HepG2 (cell line): ENCODE data around the gene MITF. TPM values are rescaled to one million over a fixed set of nuclear protein-coding genes. Genes with fewer than 3 reads are reported as not detected.

Experiments used
- ATAC-seq: fragments of 200-7000 bp; cut with Tn5 transposase; 3 replicates; pipeline ENCODE4 v1.9.1; 2020; ENCODE audit warnings: mild to moderate bottlenecking, moderate library complexity
- BruUV-seq: library from RNA; stranded (reverse); fragments of 400-500 nt; replicated peaks from 2 replicates; lab custom pipeline; 2021; lab: Mats Ljungman, UMichigan
- CTCF ChIA-PET: fragments of 300-600 bp; formaldehyde crosslinking; extraction: SDS; loops from one replicate; lab custom pipeline; 2021; ENCODE audit warnings: low total read pairs, inconsistent platforms, low intra/inter-chr PET ratio; lab: Yijun Ruan, JAX
- POLR2A ChIA-PET: fragments of 350-600 bp; sonication (Branson Sonifier 250); formaldehyde crosslinking; loops from one replicate; lab custom pipeline; 2020; ENCODE audit warnings: antibody characterized with exemption, inconsistent platforms; lab: Yijun Ruan, JAX
- DNase-seq: peaks from one replicate; pipeline ENCODE4 v3.0.0-alpha.2; 2015; ENCODE audit warnings: low spot score
- FAIRE-seq: peaks from 3 replicates; lab custom pipeline; 2011; peaks lifted over from hg19 to GRCh38; lab: Jason Lieb, UNC
- H2AFZ ChIP-seq: one replicate; pipeline ENCODE4 v1.6.1; 2011; ENCODE audit warnings: low read length, inconsistent platforms
- H3K27ac ChIP-seq: fragments of 300-600 bp; 3 replicates; pipeline ENCODE4 v1.8.0; 2011; ENCODE audit warnings: mixed run types, mild to moderate bottlenecking, mixed read lengths, low read length, inconsistent platforms; ENCODE audit not compliant: insufficient read depth; ENCODE audit errors: extremely low read length
- H3K27me3 ChIP-seq, 2 experiments: fragments of 200-600 bp in 1 of 2; 2 replicates in 1 of 2; 3 replicates in 1 of 2; pipeline versions ENCODE4 v1.6.0 to v1.8.0; 2011; ENCODE audit warnings: low read length in 2 of 2, mild to moderate bottlenecking in 2 of 2, moderate library complexity in 2 of 2, inconsistent platforms in 1 of 2; ENCODE audit not compliant: insufficient read depth in 2 of 2, control insufficient read depth in 1 of 2
- H3K36me3 ChIP-seq, 2 experiments: fragments of 200-600 bp in 1 of 2; replicated peaks in 1 of 2; 2 replicates in 1 of 2; 3 replicates in 1 of 2; pipeline versions ENCODE4 v1.5.1 to v1.8.0; 2011; ENCODE audit warnings: low read length in 2 of 2, inconsistent platforms in 1 of 2; ENCODE audit not compliant: insufficient read depth in 2 of 2, control insufficient read depth in 1 of 2
- H3K4me1 ChIP-seq: 2 replicates; pipeline ENCODE4 v1.5.1; 2012; ENCODE audit warnings: low read length, inconsistent platforms; ENCODE audit not compliant: insufficient read depth
- H3K4me2 ChIP-seq: 2 replicates; pipeline ENCODE4 v1.6.0; 2011; ENCODE audit warnings: low read depth, low read length, inconsistent platforms
- H3K4me3 ChIP-seq, 3 experiments: fragments of 200-600 bp in 1 of 3; sonication (generic), shearing (Covaris generic) in 1 of 3; replicated peaks in 1 of 3; 2 replicates each; pipeline ENCODE4 v1.5.1; 2011 to 2016; ENCODE audit warnings: low read length in 3 of 3, inconsistent platforms in 2 of 3, low read depth in 2 of 3, mild to moderate bottlenecking in 2 of 3, control low read depth in 1 of 3, mixed read lengths in 1 of 3; ENCODE audit not compliant: insufficient read depth in 1 of 3
- H3K79me2 ChIP-seq: one replicate; pipeline ENCODE4 v1.6.1; 2011; ENCODE audit warnings: low read length, inconsistent platforms; ENCODE audit not compliant: insufficient read depth
- H3K9ac ChIP-seq: 2 replicates; pipeline ENCODE4 v1.6.0; 2011; ENCODE audit warnings: mild to moderate bottlenecking, low read depth, low read length, inconsistent platforms; ENCODE audit not compliant: insufficient read depth
- H3K9me3 ChIP-seq: 2 replicates; pipeline ENCODE4 v1.5.1; 2012; ENCODE audit warnings: mild to moderate bottlenecking, low read length
- H4K20me1 ChIP-seq: 2 replicates; pipeline ENCODE4 v1.6.0; 2011; ENCODE audit warnings: inconsistent platforms, mild to moderate bottlenecking, low read length, moderate library complexity; ENCODE audit not compliant: insufficient read depth
- DMAP1 ChIP-seq: IDR thresholded peaks from 2 replicates; pipeline ENCODE4 v1.6.1; 2016
- HHEX ChIP-seq: IDR thresholded peaks from 2 replicates; pipeline ENCODE4 v1.6.1; 2016; ENCODE audit warnings: control low read depth
- HNRNPL ChIP-seq: fragments of 200-400 bp; formaldehyde crosslinking; IDR thresholded peaks from 2 replicates; pipeline ENCODE4 v1.6.1; 2017; ENCODE audit warnings: mild to moderate bottlenecking, low read depth, low read length
- ISX ChIP-seq: sonication (generic); formaldehyde crosslinking; conservative IDR thresholded peaks from 2 replicates; pipeline ENCODE4 v1.5.0; 2020; ENCODE audit warnings: missing genetic modification reagents
- MAFK ChIP-seq, 2 experiments: IDR thresholded peaks in 1 of 2; conservative IDR thresholded peaks in 1 of 2; 2 replicates each; pipeline ENCODE4 v1.6.1; 2011; ENCODE audit warnings: improper control_type of control experiment in 2 of 2, low read length in 2 of 2
- NFIB ChIP-seq: sonication (generic); formaldehyde crosslinking; IDR thresholded peaks from 2 replicates; pipeline ENCODE4 v1.9.0; 2021; ENCODE audit warnings: missing genetic modification reagents, mild to moderate bottlenecking, borderline replicate concordance
- SAP130 ChIP-seq: IDR thresholded peaks from 2 replicates; pipeline ENCODE4 v1.6.1; 2016; ENCODE audit warnings: low read depth
- SKI ChIP-seq: fragments of 450-650 bp; IDR thresholded peaks from one replicate; pipeline ENCODE4 v1.6.1; 2018; ENCODE audit warnings: mild to moderate bottlenecking; ENCODE audit not compliant: partially characterized antibody
- ZNF543 ChIP-seq: sonication (generic); formaldehyde crosslinking; IDR thresholded peaks from 2 replicates; pipeline ENCODE4 v1.4.0; 2020; ENCODE audit warnings: mild to moderate bottlenecking, missing genetic modification reagents
- WGBS: methylation state at CpG from one replicate; pipeline ENCODE4 v1.1.6; 2017; ENCODE audit warnings: low lambda C conversion rate; 5-methylcytosine and 5-hydroxymethylcytosine counted together
- in situ Hi-C: cut with HindIII; loops from 2 replicates; pipeline ENCODE4 v1.10.0; 2017; ENCODE audit warnings: low pct_unique_long_range_greater_than_20kb; ENCODE audit not compliant: extremely low pct_ligation_motif_present
- intact Hi-C: fragments of 100-400 bp; cut with micrococcal nuclease; formaldehyde crosslinking; loops from one replicate; pipeline ENCODE4 v1.10.0; 2022; ENCODE audit not compliant: unreplicated experiment
- polyA plus RNA-seq, 8 experiments: library from polyadenylated mRNA; depleted of rRNA in 3 of 8; stranded (reverse) in 7 of 8; unstranded in 1 of 8; fragments of >200 nt; fragmentation: Illumina TruSeq in 4 of 8; extraction: Trizol in 4 of 8; gene quantifications; 2 replicates each; pipeline versions ENCODE4 v1.2.1 to v1.2.3, GENCODE V29; 2011 to 2016; ENCODE audit warnings: low read depth in 4 of 8, missing spikeins in 1 of 8, mixed read lengths in 1 of 8; ENCODE audit not compliant: insufficient read depth in 1 of 8
- total RNA-seq, 5 experiments: library from RNA; depleted of rRNA; stranded (reverse); fragments of >200 nt; fragmentation: Illumina TruSeq; extraction: Trizol; gene quantifications; 2 replicates each; pipeline ENCODE4 v1.2.3, GENCODE V29; 2016; ENCODE audit warnings: low read depth in 1 of 5
- TF ChIP-seq, protein P1 (sequence below): sonication (generic); formaldehyde crosslinking; conservative IDR thresholded peaks from 2 replicates; pipeline ENCODE4 v1.4.0; 2020; ENCODE audit warnings: mild to moderate bottlenecking, missing genetic modification reagents, moderate library complexity
- TF ChIP-seq, protein P2 (sequence below): sonication (generic); formaldehyde crosslinking; conservative IDR thresholded peaks from 2 replicates; pipeline ENCODE4 v1.8.1; 2023; ENCODE audit warnings: missing genetic modification reagents
- TF ChIP-seq, protein P3 (sequence below): sonication (generic); formaldehyde crosslinking; IDR thresholded peaks from 2 replicates; pipeline ENCODE4 v1.4.0; 2020; ENCODE audit warnings: missing genetic modification reagents, mild to moderate bottlenecking, borderline replicate concordance

MITF gene
- total and polyA plus RNA-seq, 2 of the 13 experiments (the other 11 are each of a cell fraction or from before 2014, with no cell fraction given), result 0.12 to 0.38 TPM

DNA sequence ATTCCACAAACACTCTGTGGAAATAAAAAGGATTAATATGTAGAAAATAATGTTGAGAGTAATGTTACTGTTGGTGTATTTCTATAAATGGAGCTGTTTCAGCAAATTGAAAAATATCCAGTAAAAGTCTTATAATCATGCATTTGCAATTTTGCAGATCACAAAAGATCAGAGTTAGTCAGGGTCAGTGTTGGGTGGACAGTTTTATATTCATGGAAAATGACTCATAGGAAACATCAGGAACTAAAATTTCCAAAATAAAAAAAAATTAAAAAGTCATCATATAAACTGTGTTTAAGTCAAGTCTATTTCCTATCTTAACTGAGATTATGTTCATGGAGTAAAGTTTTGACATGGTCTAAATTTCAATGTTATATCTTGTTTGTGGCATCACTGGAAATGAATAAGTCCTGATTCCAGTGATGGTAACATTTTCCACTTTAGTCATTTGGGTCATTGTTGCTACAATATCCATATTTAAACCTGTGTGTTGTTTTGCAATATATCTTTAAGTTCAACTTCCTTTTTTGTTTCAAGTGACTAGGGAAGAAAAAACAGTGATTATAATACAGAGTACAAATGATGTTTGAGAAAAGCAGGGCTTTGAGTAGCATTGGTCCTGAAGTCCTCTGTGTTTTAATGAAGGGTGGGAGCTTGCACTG is 37.8 kb downstream of the MITF start (continued):
- TF ChIP-seq NFIB (no peak), HNRNPL (no peak), DMAP1 (CRISPR knock-in tag) (no peak)
- TF ChIP-seq, protein P1, sequence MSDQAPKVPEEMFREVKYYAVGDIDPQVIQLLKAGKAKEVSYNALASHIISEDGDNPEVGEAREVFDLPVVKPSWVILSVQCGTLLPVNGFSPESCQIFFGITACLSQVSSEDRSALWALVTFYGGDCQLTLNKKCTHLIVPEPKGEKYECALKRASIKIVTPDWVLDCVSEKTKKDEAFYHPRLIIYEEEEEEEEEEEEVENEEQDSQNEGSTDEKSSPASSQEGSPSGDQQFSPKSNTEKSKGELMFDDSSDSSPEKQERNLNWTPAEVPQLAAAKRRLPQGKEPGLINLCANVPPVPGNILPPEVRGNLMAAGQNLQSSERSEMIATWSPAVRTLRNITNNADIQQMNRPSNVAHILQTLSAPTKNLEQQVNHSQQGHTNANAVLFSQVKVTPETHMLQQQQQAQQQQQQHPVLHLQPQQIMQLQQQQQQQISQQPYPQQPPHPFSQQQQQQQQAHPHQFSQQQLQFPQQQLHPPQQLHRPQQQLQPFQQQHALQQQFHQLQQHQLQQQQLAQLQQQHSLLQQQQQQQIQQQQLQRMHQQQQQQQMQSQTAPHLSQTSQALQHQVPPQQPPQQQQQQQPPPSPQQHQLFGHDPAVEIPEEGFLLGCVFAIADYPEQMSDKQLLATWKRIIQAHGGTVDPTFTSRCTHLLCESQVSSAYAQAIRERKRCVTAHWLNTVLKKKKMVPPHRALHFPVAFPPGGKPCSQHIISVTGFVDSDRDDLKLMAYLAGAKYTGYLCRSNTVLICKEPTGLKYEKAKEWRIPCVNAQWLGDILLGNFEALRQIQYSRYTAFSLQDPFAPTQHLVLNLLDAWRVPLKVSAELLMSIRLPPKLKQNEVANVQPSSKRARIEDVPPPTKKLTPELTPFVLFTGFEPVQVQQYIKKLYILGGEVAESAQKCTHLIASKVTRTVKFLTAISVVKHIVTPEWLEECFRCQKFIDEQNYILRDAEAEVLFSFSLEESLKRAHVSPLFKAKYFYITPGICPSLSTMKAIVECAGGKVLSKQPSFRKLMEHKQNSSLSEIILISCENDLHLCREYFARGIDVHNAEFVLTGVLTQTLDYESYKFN, result no peak
- TF ChIP-seq, protein P2, sequence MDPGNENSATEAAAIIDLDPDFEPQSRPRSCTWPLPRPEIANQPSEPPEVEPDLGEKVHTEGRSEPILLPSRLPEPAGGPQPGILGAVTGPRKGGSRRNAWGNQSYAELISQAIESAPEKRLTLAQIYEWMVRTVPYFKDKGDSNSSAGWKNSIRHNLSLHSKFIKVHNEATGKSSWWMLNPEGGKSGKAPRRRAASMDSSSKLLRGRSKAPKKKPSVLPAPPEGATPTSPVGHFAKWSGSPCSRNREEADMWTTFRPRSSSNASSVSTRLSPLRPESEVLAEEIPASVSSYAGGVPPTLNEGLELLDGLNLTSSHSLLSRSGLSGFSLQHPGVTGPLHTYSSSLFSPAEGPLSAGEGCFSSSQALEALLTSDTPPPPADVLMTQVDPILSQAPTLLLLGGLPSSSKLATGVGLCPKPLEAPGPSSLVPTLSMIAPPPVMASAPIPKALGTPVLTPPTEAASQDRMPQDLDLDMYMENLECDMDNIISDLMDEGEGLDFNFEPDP, result no peak

GRCh38 chr3:69777582-69777967 is 38.3 kb downstream of the MITF start:
- 11% methylated on average over 5 of the region's 5 CpGs for WGBS
- Histone ChIP-seq H3K9ac (no peak overlapping the region), H4K20me1 (no peaks in the 10 kb centered on the region), H3K4me2 (no peak overlapping the region), H3K27ac (no peak overlapping the region), H3K36me3 (no peaks in the 10 kb centered on the region), H3K9me3 (no peaks in the 10 kb centered on the region), H2AFZ (no peak overlapping the region), H3K4me1 (no peaks in the 10 kb centered on the region), H3K4me3 (no peak overlapping the region), H3K79me2 (no peaks in the 10 kb centered on the region), H3K27me3 (no peaks in the 10 kb centered on the region)
- ChIA-PET CTCF (no interaction called here), POLR2A (no interaction called here)
- intact Hi-C loops, result no loop called here
- ATAC-seq (no peak), DNase-seq (no peak), FAIRE-seq (no peak)
- in situ Hi-C loops, result no loop called here
- TF ChIP-seq ISX (CRISPR knock-in tag) (no peak), SKI (no peak), HHEX (CRISPR knock-in tag) (no peak), ZNF543 (no peak), MAFK (conservative IDR thresholded peaks at IDR 0.05 in 1 of 2, IDR thresholded peaks at IDR 0.05 in 1 of 2; ENCODE audit: low read length in 2 of 2) (no peak), SAP130 (CRISPR knock-in tag) (no peak)
- TF ChIP-seq, protein P3, sequence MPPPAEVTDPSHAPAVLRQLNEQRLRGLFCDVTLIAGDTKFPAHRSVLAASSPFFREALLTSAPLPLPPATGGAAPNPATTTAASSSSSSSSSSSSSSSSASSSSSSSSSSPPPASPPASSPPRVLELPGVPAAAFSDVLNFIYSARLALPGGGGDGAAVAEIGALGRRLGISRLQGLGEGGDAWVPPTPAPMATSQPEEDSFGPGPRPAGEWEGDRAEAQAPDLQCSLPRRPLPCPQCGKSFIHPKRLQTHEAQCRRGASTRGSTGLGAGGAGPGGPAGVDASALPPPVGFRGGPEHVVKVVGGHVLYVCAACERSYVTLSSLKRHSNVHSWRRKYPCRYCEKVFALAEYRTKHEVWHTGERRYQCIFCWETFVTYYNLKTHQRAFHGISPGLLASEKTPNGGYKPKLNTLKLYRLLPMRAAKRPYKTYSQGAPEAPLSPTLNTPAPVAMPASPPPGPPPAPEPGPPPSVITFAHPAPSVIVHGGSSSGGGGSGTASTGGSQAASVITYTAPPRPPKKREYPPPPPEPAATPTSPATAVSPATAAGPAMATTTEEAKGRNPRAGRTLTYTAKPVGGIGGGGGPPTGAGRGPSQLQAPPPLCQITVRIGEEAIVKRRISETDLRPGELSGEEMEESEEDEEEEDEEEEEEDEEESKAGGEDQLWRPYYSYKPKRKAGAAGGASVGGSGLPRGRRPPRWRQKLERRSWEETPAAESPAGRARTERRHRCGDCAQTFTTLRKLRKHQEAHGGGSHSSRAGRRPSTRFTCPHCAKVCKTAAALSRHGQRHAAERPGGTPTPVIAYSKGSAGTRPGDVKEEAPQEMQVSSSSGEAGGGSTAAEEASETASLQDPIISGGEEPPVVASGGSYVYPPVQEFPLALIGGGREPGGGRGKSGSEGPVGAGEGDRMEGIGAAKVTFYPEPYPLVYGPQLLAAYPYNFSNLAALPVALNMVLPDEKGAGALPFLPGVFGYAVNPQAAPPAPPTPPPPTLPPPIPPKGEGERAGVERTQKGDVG (CRISPR knock-in tag), result no peak
- BruUV-seq, result no TSS peak
